ENCODE results near the gene DENND5A.

- TF ChIP-seq GATA2 (IDR thresholded peaks at IDR 0.05; ENCODE audit: low read depth, low read length) (no peak), GATA3 (IDR thresholded peaks at IDR 0.05; ENCODE audit: low read depth, low read length) (no peak)
Measured at GRCh38 chr11:9187616-9188015, 77.5 kb downstream of the DENND5A start.
